Measurements from ENCODE around the gene ILRUN. TPM values are rescaled to one million over a fixed set of nuclear protein-coding genes. Genes with fewer than 3 reads are reported as not detected.

Gene ILRUN
- total RNA-seq, 4 donors from 2014 or later = 34.8 to 81.0 (median 52.9) TPM

GRCh38 chr6:34701199-34701598 lies 4.6 kb upstream of the ILRUN start:
- no peak overlapping the region for H3K27ac ChIP-seq
- H3K36me3 ChIP-seq = no peaks in the 10 kb centered on the region
- DNase-seq = no peak
- H3K4me3 ChIP-seq = no peak overlapping the region
- 88 to 90% methylated on average over 6 to 9 of the region's 9 CpGs for WGBS, 2 donors (ENCODE audit: low coverage in 1 of 2)
- intact Hi-C loops (cut with DNase I; ENCODE audit: low total_unique reads) (no loop called here), in situ Hi-C loops (cut with MboI; ENCODE audit: low pct_ligation_motif_present in 1 of 4, low pct_unique_long_range_greater_than_20kb in 1 of 4, low sequenced_read_pairs in 3 of 4) (no loop called here)
- H3K27me3 ChIP-seq = no peaks in the 10 kb centered on the region
- no peaks in the 10 kb centered on the region for H3K9me3 ChIP-seq
- TF ChIP-seq CTCF (IDR thresholded peaks at IDR 0.05) = no peak
- no peak for TF ChIP-seq POLR2A (IDR thresholded peaks at IDR 0.05)
- no peak for TF ChIP-seq EP300 (IDR thresholded peaks at IDR 0.05; ENCODE audit: low read depth)
- TF ChIP-seq POLR2AphosphoS5 (IDR thresholded peaks at IDR 0.05) = no peak
- H3K4me1 ChIP-seq = peaks cover 0 to 7% (median 2%) of the 10 kb centered on the region in 4 donors

GRCh38 chr6:34697904-34698559 lies 1.5 kb upstream of the ILRUN start:
- H3K27ac ChIP-seq = no peak overlapping the region
- TF ChIP-seq POLR2A (IDR thresholded peaks at IDR 0.05) = no peak
- no peak for TF ChIP-seq CTCF (IDR thresholded peaks at IDR 0.05)
- TF ChIP-seq EP300 (IDR thresholded peaks at IDR 0.05; ENCODE audit: low read depth) = no peak
- TF ChIP-seq POLR2AphosphoS5 (IDR thresholded peaks at IDR 0.05) = no peak
- intact Hi-C loops (cut with DNase I; ENCODE audit: low total_unique reads) = no loop called here

GRCh38 chr6:34697544-34697836 lies 923 bp upstream of the ILRUN start:
- peaks cover 22 to 39% (median 27%) of the 10 kb centered on the region in 4 donors for H3K4me1 ChIP-seq
- peak overlapping the region in 3 of 4 donors; percentile 76 to 99 (median 84) for H3K4me3 ChIP-seq
- WGBS, 2 donors (ENCODE audit: low coverage in 1 of 2) = 40 to 49% methylated on average over 5 of the region's 5 CpGs
- in situ Hi-C loops (cut with MboI; ENCODE audit: low pct_ligation_motif_present in 1 of 4, low pct_unique_long_range_greater_than_20kb in 1 of 4, low sequenced_read_pairs in 3 of 4) (no loop called here), intact Hi-C loops (cut with DNase I; ENCODE audit: low total_unique reads) (no loop called here)
- DNase-seq = no peak
- TF ChIP-seq POLR2A (IDR thresholded peaks at IDR 0.05) (no peak), CTCF (IDR thresholded peaks at IDR 0.05) (no peak), POLR2AphosphoS5 (IDR thresholded peaks at IDR 0.05) (no peak), EP300 (IDR thresholded peaks at IDR 0.05; ENCODE audit: low read depth) (no peak)
- H3K9me3 ChIP-seq = no peaks in the 10 kb centered on the region
- no peaks in the 10 kb centered on the region for H3K27me3 ChIP-seq
- no peaks in the 10 kb centered on the region for H3K36me3 ChIP-seq
- peak overlapping the region; percentile 91 to 96 (median 94) for H3K27ac ChIP-seq

More at GRCh38 chr6:34697904-34698559, 1.5 kb upstream of the ILRUN start:
- in situ Hi-C loops (cut with MboI; ENCODE audit: low pct_ligation_motif_present in 1 of 4, low pct_unique_long_range_greater_than_20kb in 1 of 4, low sequenced_read_pairs in 3 of 4) = no loop called here
- Histone ChIP-seq H3K36me3 (no peaks in the 10 kb centered on the region), H3K27me3 (no peaks in the 10 kb centered on the region), H3K4me3 (no peak overlapping the region), H3K9me3 (no peaks in the 10 kb centered on the region), H3K4me1 (peaks cover 19 to 34% (median 24%) of the 10 kb centered on the region in 4 donors)
- no peak for DNase-seq
- WGBS, 2 donors (ENCODE audit: low coverage in 1 of 2) = 86 to 87% methylated on average over 5 of the region's 5 CpGs

DNA sequence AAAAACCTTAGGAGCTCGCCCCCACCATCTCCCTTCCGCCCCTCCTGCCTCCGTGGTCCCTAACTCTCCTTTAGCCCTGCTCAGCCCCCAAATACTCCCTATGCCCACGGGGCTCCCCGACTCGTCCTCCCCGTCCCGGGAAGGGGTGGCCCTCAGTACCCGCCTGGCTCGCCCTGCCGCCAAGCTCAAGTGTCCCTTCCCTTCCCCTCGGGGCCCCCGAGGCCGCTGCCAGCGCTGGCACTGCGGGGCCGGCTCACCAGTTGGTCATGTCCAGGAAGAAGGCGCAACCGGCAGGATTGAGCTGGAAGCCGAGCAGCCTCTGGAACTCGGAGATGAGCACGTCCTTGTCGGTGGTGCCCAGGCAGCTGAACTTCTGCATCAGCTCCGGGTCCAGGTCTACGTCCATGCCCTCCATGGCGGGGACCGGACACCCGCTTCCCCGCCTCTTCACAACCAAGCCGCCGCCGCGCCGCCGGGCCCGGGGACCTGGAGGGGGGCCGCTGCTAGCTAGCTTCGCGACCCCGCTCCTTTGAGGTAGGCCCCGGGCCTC lies 303 bp downstream of the ILRUN start:
- in situ Hi-C loops (cut with MboI; ENCODE audit: low pct_ligation_motif_present in 1 of 4, low pct_unique_long_range_greater_than_20kb in 1 of 4, low sequenced_read_pairs in 3 of 4) = no loop called here
- intact Hi-C loops (cut with DNase I; ENCODE audit: low total_unique reads) = no loop called here
- peak overlapping the region; percentile 91 to 96 (median 94) for H3K27ac ChIP-seq
- TF ChIP-seq POLR2A (IDR thresholded peaks at IDR 0.05) = no peak
- TF ChIP-seq POLR2AphosphoS5 (IDR thresholded peaks at IDR 0.05) = no peak
- no peak for TF ChIP-seq CTCF (IDR thresholded peaks at IDR 0.05)
- WGBS, 2 donors (ENCODE audit: low coverage in 1 of 2) = 0% methylated on average over 40 of the region's 41 CpGs; no CpG with 5 or more reads in 1 of the 2 donors
- no peaks in the 10 kb centered on the region for H3K36me3 ChIP-seq
- no peaks in the 10 kb centered on the region for H3K9me3 ChIP-seq
- DNase-seq = peak; percentile 51
- no peaks in the 10 kb centered on the region for H3K27me3 ChIP-seq
- H3K4me3 ChIP-seq = peak overlapping the region; percentile 71 to 99 (median 80)
- peaks cover 22 to 39% (median 27%) of the 10 kb centered on the region in 4 donors for H3K4me1 ChIP-seq

All from transverse colon (tissue), 4 donors.